Glutamatergic neuron (in vitro differentiated cells): ENCODE results near the gene THSD7B. TPM values are rescaled to one million over a fixed set of nuclear protein-coding genes. Genes with fewer than 3 reads are reported as not detected.

Experiments
- DNase-seq: peaks from one replicate; pipeline ENCODE4 v3.0.0; 2022
- H3K27ac Mint-ChIP-seq: one replicate; pipeline ENCODE4 v1.8.0; 2020; ENCODE audit warnings: mild to moderate bottlenecking, mixed read lengths, inconsistent platforms; ENCODE audit not compliant: unreplicated experiment
- H3K27me3 Mint-ChIP-seq: one replicate; pipeline ENCODE4 v1.8.0; 2020; ENCODE audit warnings: mild to moderate bottlenecking, moderate library complexity, mixed read lengths, inconsistent platforms; ENCODE audit not compliant: unreplicated experiment
- H3K36me3 Mint-ChIP-seq: one replicate; pipeline ENCODE4 v1.8.0; 2020; ENCODE audit warnings: mild to moderate bottlenecking, mixed read lengths, inconsistent platforms; ENCODE audit not compliant: unreplicated experiment
- H3K4me1 Mint-ChIP-seq: one replicate; pipeline ENCODE4 v1.8.0; 2020; ENCODE audit warnings: mild to moderate bottlenecking, low read depth, mixed read lengths, inconsistent platforms; ENCODE audit not compliant: unreplicated experiment
- H3K4me3 Mint-ChIP-seq: one replicate; pipeline ENCODE4 v1.8.0; 2020; ENCODE audit warnings: mild to moderate bottlenecking, mixed read lengths, inconsistent platforms; ENCODE audit not compliant: unreplicated experiment
- H3K9me3 Mint-ChIP-seq: one replicate; pipeline ENCODE4 v1.8.0; 2020; ENCODE audit warnings: mild to moderate bottlenecking, moderate library complexity, mixed read lengths, inconsistent platforms; ENCODE audit not compliant: unreplicated experiment
- total RNA-seq: library from RNA; stranded (reverse); fragmentation: NEBNext Ultra II Directional; extraction: Animal tissue kit (Norgen Biotek cat#: 25700); gene quantifications from one replicate; pipeline ENCODE4 v1.2.1, GENCODE V29; 2021; ENCODE audit not compliant: unreplicated experiment
- TF ChIP-seq, protein P1 (sequence below): fragments of 200-600 bp; sonication (generic); IDR thresholded peaks from one replicate; pipeline ENCODE4 v1.5.0; 2021; ENCODE audit not compliant: partially characterized antibody, unreplicated experiment

THSD7B gene
- total RNA-seq, 1 donor from 2014 or later, result 182 TPM

DNA sequence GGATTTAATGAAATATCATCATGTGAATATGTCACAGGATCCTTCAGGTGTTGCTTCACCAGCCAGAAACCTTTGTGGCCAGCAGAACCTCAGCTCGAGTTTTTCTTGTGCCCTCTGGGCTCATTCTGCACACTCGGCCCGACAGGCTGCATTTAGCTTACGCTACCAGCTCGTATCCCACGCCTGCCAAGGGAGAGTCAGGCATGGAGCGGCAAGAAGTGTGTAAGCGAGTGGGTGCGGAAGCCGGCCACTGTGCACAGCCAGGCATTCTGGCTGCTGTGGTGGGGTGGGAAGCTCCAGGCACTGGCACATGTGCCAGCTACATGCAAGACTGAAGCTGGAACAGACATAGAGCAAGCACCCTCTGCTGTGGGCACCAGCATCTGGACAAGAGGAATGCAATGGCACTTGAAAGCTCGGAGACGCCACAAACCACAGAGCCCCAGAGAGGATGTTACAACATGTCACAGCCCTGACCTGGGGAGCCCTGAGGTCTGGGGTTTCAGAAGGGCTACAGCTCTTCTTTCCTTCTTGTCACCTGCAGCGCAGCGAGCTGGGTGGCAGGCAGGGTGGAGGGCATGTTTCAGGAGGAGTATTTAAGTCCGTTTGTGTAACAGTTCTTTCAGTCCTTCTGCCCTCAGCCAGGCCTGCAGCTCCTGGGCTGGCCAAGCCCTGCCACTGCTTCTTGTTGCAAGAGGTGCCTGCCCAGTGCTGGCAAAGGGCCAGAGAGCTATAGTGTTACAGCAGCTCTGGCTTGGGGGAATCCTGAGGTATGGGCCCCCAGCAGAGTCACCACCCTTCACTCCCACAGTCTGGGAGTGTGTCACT, 941.7 kb downstream of the THSD7B start:
- H3K4me3 Mint-ChIP-seq, result no peak overlapping the region
- H3K36me3 Mint-ChIP-seq, result peaks cover 11% of the 10 kb centered on the region
- TF ChIP-seq, protein P1, sequence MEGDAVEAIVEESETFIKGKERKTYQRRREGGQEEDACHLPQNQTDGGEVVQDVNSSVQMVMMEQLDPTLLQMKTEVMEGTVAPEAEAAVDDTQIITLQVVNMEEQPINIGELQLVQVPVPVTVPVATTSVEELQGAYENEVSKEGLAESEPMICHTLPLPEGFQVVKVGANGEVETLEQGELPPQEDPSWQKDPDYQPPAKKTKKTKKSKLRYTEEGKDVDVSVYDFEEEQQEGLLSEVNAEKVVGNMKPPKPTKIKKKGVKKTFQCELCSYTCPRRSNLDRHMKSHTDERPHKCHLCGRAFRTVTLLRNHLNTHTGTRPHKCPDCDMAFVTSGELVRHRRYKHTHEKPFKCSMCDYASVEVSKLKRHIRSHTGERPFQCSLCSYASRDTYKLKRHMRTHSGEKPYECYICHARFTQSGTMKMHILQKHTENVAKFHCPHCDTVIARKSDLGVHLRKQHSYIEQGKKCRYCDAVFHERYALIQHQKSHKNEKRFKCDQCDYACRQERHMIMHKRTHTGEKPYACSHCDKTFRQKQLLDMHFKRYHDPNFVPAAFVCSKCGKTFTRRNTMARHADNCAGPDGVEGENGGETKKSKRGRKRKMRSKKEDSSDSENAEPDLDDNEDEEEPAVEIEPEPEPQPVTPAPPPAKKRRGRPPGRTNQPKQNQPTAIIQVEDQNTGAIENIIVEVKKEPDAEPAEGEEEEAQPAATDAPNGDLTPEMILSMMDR, result no peak
- no peak for DNase-seq
- no peaks in the 10 kb centered on the region for H3K4me1 Mint-ChIP-seq
- no peaks in the 10 kb centered on the region for H3K27me3 Mint-ChIP-seq
- H3K27ac Mint-ChIP-seq, result no peak overlapping the region
- no peaks in the 10 kb centered on the region for H3K9me3 Mint-ChIP-seq

GRCh38 chr2:137708311-137708710, 943.0 kb downstream of the THSD7B start:
- Mint-ChIP-seq H3K4me1 (no peaks in the 10 kb centered on the region), H3K36me3 (peaks cover 11% of the 10 kb centered on the region), H3K9me3 (no peaks in the 10 kb centered on the region), H3K4me3 (no peak overlapping the region), H3K27me3 (no peaks in the 10 kb centered on the region), H3K27ac (no peak overlapping the region)
- TF ChIP-seq, protein P1, result no peak
- DNase-seq, result no peak

- peaks cover 5% of the 10 kb centered on the region for H3K36me3 Mint-ChIP-seq
- TF ChIP-seq, protein P1, result no peak
- no peaks in the 10 kb centered on the region for H3K9me3 Mint-ChIP-seq
- H3K4me1 Mint-ChIP-seq, result no peaks in the 10 kb centered on the region
- H3K27ac Mint-ChIP-seq, result no peak overlapping the region
- H3K27me3 Mint-ChIP-seq, result no peaks in the 10 kb centered on the region
- H3K4me3 Mint-ChIP-seq, result no peak overlapping the region
- DNase-seq, result no peak
Observed at GRCh38 chr2:137715731-137716191, 950.4 kb downstream of the THSD7B start.

GRCh38 chr2:137718786-137719185, 953.4 kb downstream of the THSD7B start:
- Mint-ChIP-seq H3K4me3 (no peak overlapping the region), H3K27me3 (no peaks in the 10 kb centered on the region), H3K36me3 (peaks cover 6% of the 10 kb centered on the region), H3K27ac (no peak overlapping the region), H3K4me1 (no peaks in the 10 kb centered on the region), H3K9me3 (no peaks in the 10 kb centered on the region)
- TF ChIP-seq, protein P1, result no peak
- DNase-seq, result no peak

DNA sequence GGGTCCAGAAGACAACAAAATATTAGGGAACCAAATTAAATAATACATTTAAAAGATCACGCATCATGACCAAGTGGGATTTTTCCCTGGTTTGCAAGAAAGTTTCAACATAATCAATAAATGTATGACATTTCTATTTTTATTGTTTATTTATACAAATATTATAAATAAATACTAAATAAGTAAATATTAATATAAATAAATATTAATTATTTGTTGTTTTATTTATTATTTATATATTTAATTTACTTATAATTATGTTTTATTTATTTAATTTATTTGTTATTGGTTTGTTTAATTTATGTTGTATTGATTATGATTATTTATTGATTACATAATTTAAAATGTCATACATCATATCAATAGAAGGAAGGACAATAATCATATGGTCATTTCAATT, 956.4 kb downstream of the THSD7B start:
- H3K36me3 Mint-ChIP-seq, result peaks cover 6% of the 10 kb centered on the region
- no peak overlapping the region for H3K27ac Mint-ChIP-seq
- H3K4me3 Mint-ChIP-seq, result no peak overlapping the region
- TF ChIP-seq, protein P1, result no peak
- no peak for DNase-seq
- no peaks in the 10 kb centered on the region for H3K4me1 Mint-ChIP-seq
- H3K27me3 Mint-ChIP-seq, result no peaks in the 10 kb centered on the region
- no peaks in the 10 kb centered on the region for H3K9me3 Mint-ChIP-seq
